Measurements from ENCODE around the gene FUT7.

The FUT7 gene

DNA sequence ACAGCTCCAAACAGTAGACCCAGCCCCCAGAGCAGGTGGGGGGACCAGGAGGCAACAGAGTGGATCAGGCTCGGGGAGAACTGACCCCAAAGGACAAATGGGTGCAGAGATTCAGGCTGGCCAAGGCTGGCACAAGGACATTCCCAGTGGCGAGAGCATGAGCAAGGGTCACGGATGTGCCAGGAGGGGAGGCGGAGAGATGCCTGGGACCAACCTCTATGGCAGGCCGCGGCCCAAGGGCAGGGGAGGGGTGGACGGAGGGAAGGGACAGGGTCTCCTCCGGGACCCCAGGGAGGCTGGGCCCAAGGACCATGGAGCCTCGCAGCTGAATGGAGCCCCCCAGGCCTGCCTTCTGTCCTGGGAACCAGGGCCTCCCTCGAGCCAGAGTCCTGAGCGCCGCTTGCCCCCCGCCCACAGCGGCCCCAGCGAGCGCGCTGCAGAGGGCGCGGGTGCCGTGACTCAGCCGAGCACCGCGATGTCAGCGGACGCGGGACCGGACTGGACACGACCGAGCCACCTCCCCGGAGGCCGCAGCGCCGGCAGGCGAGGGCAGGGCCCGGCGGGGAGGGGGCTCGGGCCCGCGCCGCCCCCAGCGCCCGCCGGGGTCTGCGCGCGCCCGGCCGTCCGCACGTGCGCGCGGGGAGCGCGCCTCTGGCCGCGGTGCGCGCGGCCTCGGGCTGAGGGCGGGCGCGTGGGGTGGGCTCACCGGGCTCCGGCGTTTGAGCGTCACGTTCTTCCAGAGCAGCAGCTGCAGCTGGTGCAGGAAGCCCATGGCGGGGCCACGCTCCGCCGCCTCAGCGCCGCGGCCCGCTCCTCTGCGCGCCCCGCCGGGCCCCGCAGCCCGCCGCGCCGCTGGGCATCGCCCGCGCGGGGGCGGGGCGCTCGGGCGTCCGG is 4.3 kb downstream of the FUT7 start, which contains the start of gene ABCA2:
Gene ABCA2, minus strand, starts transcription at position 869 of the 894 bp plus-strand sequence. Its CDS starts 97 bp downstream, at position 772.
- TF ChIP-seq ZBTB7A (IDR thresholded peaks at IDR 0.05; ENCODE audit: low read depth): peak; percentile 80; the same call in 1 of the 2 replicates
- no peak for TF ChIP-seq CEBPB (IDR thresholded peaks at IDR 0.05)

DNA sequence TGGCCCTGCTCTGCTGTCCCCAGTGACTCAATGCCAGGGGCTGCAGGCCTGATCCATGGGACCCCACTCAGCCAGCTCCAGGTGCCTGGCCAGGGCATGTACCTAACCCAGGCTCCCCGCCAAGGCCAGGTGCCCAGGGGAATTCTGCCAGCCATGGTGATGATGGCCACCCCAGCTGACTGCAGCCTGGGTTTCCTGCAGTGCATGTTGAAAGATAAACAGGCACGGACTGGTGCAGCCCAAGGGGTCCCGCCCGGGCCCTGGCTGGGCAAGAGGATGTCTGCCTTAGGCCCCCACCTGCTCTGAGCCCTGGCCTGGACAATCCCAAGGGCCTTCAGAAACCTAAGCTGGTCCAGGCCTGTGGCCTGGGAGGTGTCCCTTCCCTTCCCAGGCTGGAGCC is 5.1 kb downstream of the FUT7 start:
- TF ChIP-seq USF1 (IDR thresholded peaks at IDR 0.05) (no peak), ZBTB7A (IDR thresholded peaks at IDR 0.05; ENCODE audit: low read depth) (no peak)

GRCh38 chr9:137026384-137026783 is 5.5 kb downstream of the FUT7 start:
- TF ChIP-seq REST (IDR thresholded peaks at IDR 0.05; ENCODE audit: low read depth) (no peak), RAD21 (IDR thresholded peaks at IDR 0.05; ENCODE audit: low read depth) (no peak), TEAD4 (IDR thresholded peaks at IDR 0.05) (no peak), ZBTB7A (IDR thresholded peaks at IDR 0.05; ENCODE audit: low read depth) (no peak), CREB1 (IDR thresholded peaks at IDR 0.05; ENCODE audit: low read depth) (no peak), USF1 (IDR thresholded peaks at IDR 0.05) (no peak), EP300 (IDR thresholded peaks at IDR 0.05; ENCODE audit: borderline replicate concordance) (no peak), TCF12 (IDR thresholded peaks at IDR 0.05; ENCODE audit: low read depth) (no peak), TAF1 (IDR thresholded peaks at IDR 0.05; ENCODE audit: low read depth) (no peak), EGR1 (IDR thresholded peaks at IDR 0.05) (no peak), NFIC (IDR thresholded peaks at IDR 0.05) (no peak), CEBPB (IDR thresholded peaks at IDR 0.05) (no peak), FOXM1 (IDR thresholded peaks at IDR 0.05; ENCODE audit: borderline replicate concordance, low read depth) (no peak), YY1 (IDR thresholded peaks at IDR 0.05; ENCODE audit: low read depth) (no peak)
- TF ChIP-seq, protein P1, sequence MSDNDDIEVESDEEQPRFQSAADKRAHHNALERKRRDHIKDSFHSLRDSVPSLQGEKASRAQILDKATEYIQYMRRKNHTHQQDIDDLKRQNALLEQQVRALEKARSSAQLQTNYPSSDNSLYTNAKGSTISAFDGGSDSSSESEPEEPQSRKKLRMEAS (IDR thresholded peaks at IDR 0.05): no peak

- no peak for TF ChIP-seq CREB1 (IDR thresholded peaks at IDR 0.05; ENCODE audit: low read depth)
- peak; percentile 39; the same call in 1 of the 2 replicates for TF ChIP-seq RAD21 (IDR thresholded peaks at IDR 0.05; ENCODE audit: low read depth)
- peak; percentile 26; the same call in 1 of the 2 replicates for TF ChIP-seq ZBTB7A (IDR thresholded peaks at IDR 0.05; ENCODE audit: low read depth)
- peak; percentile 47; the same call in 1 of the 2 replicates for TF ChIP-seq CEBPB (IDR thresholded peaks at IDR 0.05)
- TF ChIP-seq EP300 (IDR thresholded peaks at IDR 0.05; ENCODE audit: borderline replicate concordance): no peak
- TF ChIP-seq TCF12 (IDR thresholded peaks at IDR 0.05; ENCODE audit: low read depth): peak; percentile 53; the same call in 1 of the 2 replicates
- no peak for TF ChIP-seq FOXM1 (IDR thresholded peaks at IDR 0.05; ENCODE audit: borderline replicate concordance, low read depth)
- no peak for TF ChIP-seq TEAD4 (IDR thresholded peaks at IDR 0.05)
- no peak for TF ChIP-seq REST (IDR thresholded peaks at IDR 0.05; ENCODE audit: low read depth)
- TF ChIP-seq YY1 (IDR thresholded peaks at IDR 0.05; ENCODE audit: low read depth): no peak
- TF ChIP-seq, protein P1 (IDR thresholded peaks at IDR 0.05): peak; percentile 85
- TF ChIP-seq EGR1 (IDR thresholded peaks at IDR 0.05): peak; percentile 50; the same call in 1 of the 2 replicates
Measured at GRCh38 chr9:137025517-137025966, 6.3 kb downstream of the FUT7 start.

DNA sequence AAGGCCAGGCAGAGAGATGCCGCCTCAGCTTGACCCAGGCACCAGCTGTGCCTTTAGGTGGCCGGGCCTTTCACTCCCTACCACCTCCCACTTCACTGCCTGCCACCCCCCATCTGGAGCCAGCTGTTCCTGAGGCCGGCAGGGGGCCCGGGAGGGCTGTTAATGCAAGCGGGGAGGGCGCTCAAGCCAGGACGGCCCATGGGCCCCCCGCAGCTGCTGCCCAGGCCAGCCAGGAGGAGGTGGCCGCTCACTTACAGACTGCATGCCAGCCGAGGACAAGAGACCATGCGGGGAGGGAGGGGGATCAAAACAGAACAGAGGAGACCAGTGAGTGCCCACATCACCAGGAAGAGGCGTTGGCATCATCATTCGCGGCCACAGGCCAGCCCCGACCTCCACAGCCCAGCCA is 8.3 kb downstream of the FUT7 start:
- TF ChIP-seq CEBPB (IDR thresholded peaks at IDR 0.05) (no peak), YY1 (IDR thresholded peaks at IDR 0.05; ENCODE audit: low read depth) (no peak), CREB1 (IDR thresholded peaks at IDR 0.05; ENCODE audit: low read depth) (no peak), TCF12 (IDR thresholded peaks at IDR 0.05; ENCODE audit: low read depth) (no peak), FOXM1 (IDR thresholded peaks at IDR 0.05; ENCODE audit: borderline replicate concordance, low read depth) (no peak), REST (IDR thresholded peaks at IDR 0.05; ENCODE audit: low read depth) (no peak)
